HepG2 (cell line): ENCODE measurements around the gene HDAC5. TPM values are rescaled to one million over a fixed set of nuclear protein-coding genes. Genes with fewer than 3 reads are reported as not detected.

Source experiments
- AHR ChIP-seq: IDR thresholded peaks from 2 replicates; pipeline ENCODE4 v1.6.1; 2018; ENCODE audit warnings: missing genetic modification reagents, missing compliant biosample characterization
- ESRRA ChIP-seq: sonication (generic); formaldehyde crosslinking; IDR thresholded peaks from 2 replicates; pipeline ENCODE4 v1.5.1; 2020; ENCODE audit warnings: mild to moderate bottlenecking, low read depth, missing genetic modification reagents
- HNF1B ChIP-seq: sonication (generic); formaldehyde crosslinking; IDR thresholded peaks from 2 replicates; pipeline ENCODE4 v1.5.1; 2020; ENCODE audit warnings: mild to moderate bottlenecking, moderate library complexity, missing genetic modification reagents
- HNF4G ChIP-seq, 2 experiments: sonication (generic) in 1 of 2; formaldehyde crosslinking in 1 of 2; IDR thresholded peaks; 2 replicates each; pipeline versions ENCODE4 v1.4.0 to v1.6.1; 2011 to 2020; ENCODE audit warnings: borderline replicate concordance in 2 of 2, low read depth in 2 of 2, mild to moderate bottlenecking in 2 of 2, low read length in 1 of 2, missing genetic modification reagents in 1 of 2, moderate library complexity in 1 of 2
- MNT ChIP-seq: fragments of 450-650 bp; IDR thresholded peaks from 2 replicates; pipeline ENCODE4 v1.6.1; 2016
- NFYB ChIP-seq: sonication (generic); formaldehyde crosslinking; IDR thresholded peaks from 2 replicates; pipeline ENCODE4 v1.4.0; 2020; ENCODE audit warnings: missing genetic modification reagents
- RFX5 ChIP-seq: IDR thresholded peaks from 2 replicates; pipeline ENCODE4 v1.6.1; 2011; ENCODE audit warnings: low read depth, low read length, improper control_type of control experiment
- SMARCE1 ChIP-seq: fragments of 450-650 bp; IDR thresholded peaks from 2 replicates; pipeline ENCODE4 v1.6.1; 2017; ENCODE audit warnings: borderline replicate concordance
- SPEN ChIP-seq: sonication (generic); formaldehyde crosslinking; IDR thresholded peaks from 2 replicates; pipeline ENCODE4 v1.5.1; 2020; ENCODE audit warnings: low read depth, mild to moderate bottlenecking, missing genetic modification reagents
- STAT5B ChIP-seq: sonication (generic); formaldehyde crosslinking; IDR thresholded peaks from 2 replicates; pipeline ENCODE4 v1.4.0; 2020; ENCODE audit warnings: missing genetic modification reagents
- ZFY ChIP-seq: sonication (generic); formaldehyde crosslinking; IDR thresholded peaks from 2 replicates; pipeline ENCODE4 v1.4.0; 2020; ENCODE audit warnings: missing genetic modification reagents
- ZMYM2 ChIP-seq: sonication (generic); formaldehyde crosslinking; IDR thresholded peaks from 2 replicates; pipeline ENCODE4 v1.8.0; 2022; ENCODE audit warnings: mild to moderate bottlenecking, missing genetic modification reagents
- ZNF784 ChIP-seq: sonication (generic); formaldehyde crosslinking; IDR thresholded peaks from 2 replicates; pipeline ENCODE4 v1.5.1; 2020; ENCODE audit warnings: missing genetic modification reagents, mild to moderate bottlenecking, borderline replicate concordance
- ZSCAN12 ChIP-seq: sonication (generic); formaldehyde crosslinking; IDR thresholded peaks from 2 replicates; pipeline ENCODE4 v1.9.0; 2021; ENCODE audit warnings: mild to moderate bottlenecking, missing genetic modification reagents
- polyA plus RNA-seq, 8 experiments: library from polyadenylated mRNA; depleted of rRNA in 3 of 8; stranded (reverse) in 7 of 8; unstranded in 1 of 8; fragments of >200 nt; fragmentation: Illumina TruSeq in 4 of 8; extraction: Trizol in 4 of 8; gene quantifications; 2 replicates each; pipeline versions ENCODE4 v1.2.1 to v1.2.3, GENCODE V29; 2011 to 2016; ENCODE audit warnings: low read depth in 4 of 8, missing spikeins in 1 of 8, mixed read lengths in 1 of 8; ENCODE audit not compliant: insufficient read depth in 1 of 8
- total RNA-seq, 5 experiments: library from RNA; depleted of rRNA; stranded (reverse); fragments of >200 nt; fragmentation: Illumina TruSeq; extraction: Trizol; gene quantifications; 2 replicates each; pipeline ENCODE4 v1.2.3, GENCODE V29; 2016; ENCODE audit warnings: low read depth in 1 of 5
- TF ChIP-seq, protein P1 (sequence below): sonication (generic); formaldehyde crosslinking; IDR thresholded peaks from 2 replicates; pipeline ENCODE4 v1.4.0; 2020; ENCODE audit warnings: low read depth, missing genetic modification reagents
- TF ChIP-seq, protein P2 (sequence below): sonication (generic); formaldehyde crosslinking; conservative IDR thresholded peaks from 2 replicates; pipeline ENCODE4 v1.4.0; 2020; ENCODE audit warnings: missing genetic modification reagents

Gene HDAC5
- total and polyA plus RNA-seq, 2 of the 13 experiments (the other 11 are each of a cell fraction or from before 2014, with no cell fraction given) = 46.4 to 85.4 TPM

DNA sequence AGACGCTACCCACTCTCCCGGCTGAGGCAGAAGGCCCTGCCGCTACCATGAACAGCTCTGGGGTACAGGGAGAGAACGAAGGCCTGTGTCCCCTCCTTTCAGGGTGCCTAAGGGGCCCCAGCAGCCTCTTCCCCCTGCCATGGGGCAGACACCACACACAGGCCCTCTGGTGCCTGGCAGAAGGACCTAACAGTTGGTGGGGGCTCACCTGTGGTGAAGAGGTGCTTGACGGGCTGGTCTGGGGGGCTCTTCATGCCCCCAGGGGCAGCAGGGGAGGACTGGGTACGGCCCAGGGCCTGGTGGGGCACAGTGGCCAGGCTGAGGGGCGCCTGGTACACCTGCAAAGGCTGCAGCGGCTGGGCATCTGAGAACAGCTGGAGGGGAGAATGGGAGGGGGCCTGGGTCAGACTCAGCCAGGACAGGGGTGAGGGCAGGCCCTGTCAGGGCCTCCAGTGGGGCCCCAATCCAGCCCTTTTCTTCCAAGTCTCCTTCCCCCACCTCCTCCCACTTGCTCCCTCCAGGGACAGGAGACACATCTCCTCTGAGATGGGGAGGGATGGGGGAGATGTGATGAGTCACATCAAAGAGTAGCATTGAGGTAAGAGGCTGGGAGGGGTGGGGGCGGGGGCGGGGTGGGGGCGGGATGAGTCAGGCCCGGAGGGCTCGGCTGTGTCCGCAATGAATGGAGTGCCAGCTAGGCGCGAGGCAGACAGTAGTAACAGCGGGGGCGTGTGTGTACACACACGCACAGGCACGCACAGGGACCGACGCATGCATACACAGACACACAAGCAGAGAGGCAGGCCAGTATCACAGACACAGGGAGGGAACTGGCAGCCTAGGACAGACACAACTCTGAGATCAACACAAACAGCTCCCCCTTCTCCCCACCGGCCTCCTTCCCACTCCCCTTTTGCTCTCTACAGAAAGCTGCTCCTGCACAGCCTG lies 36.8 kb downstream of the HDAC5 start (continued):
- TF ChIP-seq, protein P1, sequence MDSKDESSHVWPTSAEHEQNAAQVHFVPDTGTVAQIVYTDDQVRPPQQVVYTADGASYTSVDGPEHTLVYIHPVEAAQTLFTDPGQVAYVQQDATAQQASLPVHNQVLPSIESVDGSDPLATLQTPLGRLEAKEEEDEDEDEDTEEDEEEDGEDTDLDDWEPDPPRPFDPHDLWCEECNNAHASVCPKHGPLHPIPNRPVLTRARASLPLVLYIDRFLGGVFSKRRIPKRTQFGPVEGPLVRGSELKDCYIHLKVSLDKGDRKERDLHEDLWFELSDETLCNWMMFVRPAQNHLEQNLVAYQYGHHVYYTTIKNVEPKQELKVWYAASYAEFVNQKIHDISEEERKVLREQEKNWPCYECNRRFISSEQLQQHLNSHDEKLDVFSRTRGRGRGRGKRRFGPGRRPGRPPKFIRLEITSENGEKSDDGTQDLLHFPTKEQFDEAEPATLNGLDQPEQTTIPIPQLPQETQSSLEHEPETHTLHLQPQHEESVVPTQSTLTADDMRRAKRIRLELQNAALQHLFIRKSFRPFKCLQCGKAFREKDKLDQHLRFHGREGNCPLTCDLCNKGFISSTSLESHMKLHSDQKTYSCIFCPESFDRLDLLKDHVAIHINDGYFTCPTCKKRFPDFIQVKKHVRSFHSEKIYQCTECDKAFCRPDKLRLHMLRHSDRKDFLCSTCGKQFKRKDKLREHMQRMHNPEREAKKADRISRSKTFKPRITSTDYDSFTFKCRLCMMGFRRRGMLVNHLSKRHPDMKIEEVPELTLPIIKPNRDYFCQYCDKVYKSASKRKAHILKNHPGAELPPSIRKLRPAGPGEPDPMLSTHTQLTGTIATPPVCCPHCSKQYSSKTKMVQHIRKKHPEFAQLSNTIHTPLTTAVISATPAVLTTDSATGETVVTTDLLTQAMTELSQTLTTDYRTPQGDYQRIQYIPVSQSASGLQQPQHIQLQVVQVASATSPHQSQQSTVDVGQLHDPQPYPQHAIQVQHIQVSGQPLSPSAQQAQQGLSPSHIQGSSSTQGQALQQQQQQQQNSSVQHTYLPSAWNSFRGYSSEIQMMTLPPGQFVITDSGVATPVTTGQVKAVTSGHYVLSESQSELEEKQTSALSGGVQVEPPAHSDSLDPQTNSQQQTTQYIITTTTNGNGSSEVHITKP (CRISPR knock-in tag) = no peak
- no peak for TF ChIP-seq STAT5B (CRISPR knock-in tag)
- TF ChIP-seq AHR (CRISPR knock-in tag) = 0 out of 2 replicates have a peak, but pooled peaks have one; percentile 30
- TF ChIP-seq ZMYM2 (CRISPR knock-in tag) = no peak
- no peak; the same call in 1 of the 2 replicates for TF ChIP-seq SPEN (CRISPR knock-in tag)
- 0 out of 2 replicates have a peak, but pooled peaks have one; percentile 2 for TF ChIP-seq ZFY
- TF ChIP-seq ZSCAN12 (CRISPR knock-in tag) = no peak
- no peak for TF ChIP-seq ESRRA (CRISPR knock-in tag)
- no peak for TF ChIP-seq ZNF784
- TF ChIP-seq HNF1B (CRISPR knock-in tag) = no peak
- no peak for TF ChIP-seq SMARCE1
- TF ChIP-seq NFYB (CRISPR knock-in tag) = no peak
- TF ChIP-seq HNF4G (IDR thresholded peaks at IDR 0.05; ENCODE audit: borderline replicate concordance, low read depth, low read length) = no peak
- no peak for TF ChIP-seq HNF4G (CRISPR knock-in tag; IDR thresholded peaks at IDR 0.05; ENCODE audit: borderline replicate concordance, low read depth)
- TF ChIP-seq RFX5 = no peak
- peak; percentile 36; the same call in 1 of the 2 replicates for TF ChIP-seq MNT
- TF ChIP-seq, protein P2, sequence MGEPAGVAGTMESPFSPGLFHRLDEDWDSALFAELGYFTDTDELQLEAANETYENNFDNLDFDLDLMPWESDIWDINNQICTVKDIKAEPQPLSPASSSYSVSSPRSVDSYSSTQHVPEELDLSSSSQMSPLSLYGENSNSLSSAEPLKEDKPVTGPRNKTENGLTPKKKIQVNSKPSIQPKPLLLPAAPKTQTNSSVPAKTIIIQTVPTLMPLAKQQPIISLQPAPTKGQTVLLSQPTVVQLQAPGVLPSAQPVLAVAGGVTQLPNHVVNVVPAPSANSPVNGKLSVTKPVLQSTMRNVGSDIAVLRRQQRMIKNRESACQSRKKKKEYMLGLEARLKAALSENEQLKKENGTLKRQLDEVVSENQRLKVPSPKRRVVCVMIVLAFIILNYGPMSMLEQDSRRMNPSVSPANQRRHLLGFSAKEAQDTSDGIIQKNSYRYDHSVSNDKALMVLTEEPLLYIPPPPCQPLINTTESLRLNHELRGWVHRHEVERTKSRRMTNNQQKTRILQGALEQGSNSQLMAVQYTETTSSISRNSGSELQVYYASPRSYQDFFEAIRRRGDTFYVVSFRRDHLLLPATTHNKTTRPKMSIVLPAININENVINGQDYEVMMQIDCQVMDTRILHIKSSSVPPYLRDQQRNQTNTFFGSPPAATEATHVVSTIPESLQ = no peak
